Heart left ventricle (tissue), 16 donors: ENCODE data around the gene APEH. TPM values are rescaled to one million over a fixed set of nuclear protein-coding genes. Genes with fewer than 3 reads are reported as not detected.

Source experiments
- ATAC-seq, 4 donors: fragments of 200-7000 bp; cut with Tn5 transposase; one replicate each; pipeline ENCODE4 v1.9.1; 2020 to 2022; ENCODE audit warnings: moderate library complexity in 4 of 4, mild to moderate bottlenecking in 3 of 4, moderate number of reproducible peaks in 1 of 4
- DNase-seq, 5 donors: peaks; one replicate each; pipeline ENCODE4 v3.0.0-alpha.2; 2020
- H3K27ac ChIP-seq, 12 donors: fragments of 200-600 bp; sonication (generic) in 4 of 12; one replicate each; pipeline versions ENCODE4 v1.5.0 to v1.8.0; 2016 to 2022; ENCODE audit warnings: mild to moderate bottlenecking in 2 of 12
- H3K27me3 ChIP-seq, 9 donors: fragments of 200-600 bp; sonication (generic) in 2 of 9; one replicate each; pipeline versions ENCODE4 v1.5.1 to v1.8.0; 2016 to 2022; ENCODE audit warnings: mild to moderate bottlenecking in 3 of 9
- H3K36me3 ChIP-seq, 9 donors: fragments of 200-600 bp; sonication (generic) in 2 of 9; one replicate each; pipeline versions ENCODE4 v1.5.0 to v1.8.0; 2018 to 2022; ENCODE audit warnings: mild to moderate bottlenecking in 2 of 9
- H3K4me1 ChIP-seq, 12 donors: fragments of 200-600 bp; sonication (generic) in 4 of 12; one replicate each; pipeline versions ENCODE4 v1.5.0 to v1.8.0; 2016 to 2022; ENCODE audit warnings: mild to moderate bottlenecking in 3 of 12
- H3K4me3 ChIP-seq, 12 donors: fragments of 200-600 bp; sonication (generic) in 4 of 12; one replicate each; pipeline versions ENCODE4 v1.5.0 to v1.8.0; 2017 to 2022; ENCODE audit warnings: mild to moderate bottlenecking in 9 of 12, moderate library complexity in 4 of 12
- H3K9me3 ChIP-seq, 12 donors: fragments of 200-600 bp; sonication (generic) in 4 of 12; one replicate each; pipeline versions ENCODE4 v1.5.0 to v1.8.0; 2016 to 2022; ENCODE audit warnings: mild to moderate bottlenecking in 1 of 12
- POLR2A ChIP-seq, 2 donors: fragments of 450-650 bp; IDR thresholded peaks; one replicate each; pipeline ENCODE4 v1.6.1; 2017; ENCODE audit warnings: antibody characterized with exemption in 2 of 2, mild to moderate bottlenecking in 2 of 2, moderate library complexity in 2 of 2
- WGBS, 4 donors: extraction: QIAGEN DNeasy Blood & Tissue Kit in 2 of 4; methylation state at CpG; one replicate each; pipeline versions ENCODE4 v1.1.5 to v1.1.7; 2013 to 2018; 5-methylcytosine and 5-hydroxymethylcytosine counted together
- intact Hi-C, 10 donors: fragments of 100-400 bp; cut with DNase I; formaldehyde crosslinking; loops; one replicate each; pipeline versions ENCODE4 v1.11.1 to v1.14.2; 2022
- polyA plus RNA-seq, 2 donors: library from polyadenylated mRNA; stranded (reverse); fragments of 200-250 nt; gene quantifications; one replicate each; pipeline ENCODE4 v1.2.3, GENCODE V29; 2013
- total RNA-seq, 9 donors: library from RNA; depleted of rRNA in 2 of 9; stranded (reverse); fragments of >200 nt in 2 of 9; fragmentation: NEBNext Ultra II Directional in 3 of 9; extraction: Animal tissue kit (Norgen Biotek cat#: 25700) in 3 of 9; gene quantifications; one replicate each; pipeline versions ENCODE4 v1.1.0 to v1.2.4, GENCODE V29; 2016 to 2023
- TF ChIP-seq, protein P1 (sequence below), 12 donors: fragments of 200-600 bp; sonication (generic) in 4 of 12; IDR thresholded peaks; one replicate each; pipeline versions ENCODE4 v1.5.0 to v1.8.0; 2018 to 2022; ENCODE audit warnings: antibody characterized with exemption in 12 of 12, mild to moderate bottlenecking in 5 of 12
- donor health status: ischemic (EF 13 %, LVEDD 7.1; RV severe dilation, severe dysfunction).
- donor health status: healthy with polysubstance abuse.
- donor health status: DM: no; HTN: yes; CAD: no.
- donor health status: DM: no; HTN: no; CAD: no.
- donor health status: ischemic (EF 25% LVEDD 6.9; RV normal size, moderate dysfunction).
- donor health status: ischemic (EF 25% LVEDD 5.7; RV mildly dilated, moderate dysfunction).
- donor health status: healthy.
- donor health status: DM: yes; HTN: yes; CAD: no.
- donor health status: ischemic (EF 35%, LVEDD 5.7; RV mildly dilated, moderate dysfunction).
- donor health status: nonischemic (EF 11% LVEDD 7.7; RV severe dilation, severe dysfunction).
- donor health status: DM: yes; HTN: yes; CAD: no.
- donor health status: PGD.
- donor health status: ischemic (EF 29% LVEDD 5.4; RV normal size, mild dysfunction).
- donor health status: nonischemic (EF 23%, LVEDD 6.1; RV moderate dilation, normal function).

APEH gene
- total and polyA plus RNA-seq, 11 donors: 18.3 to 136 (median 102) TPM

DNA sequence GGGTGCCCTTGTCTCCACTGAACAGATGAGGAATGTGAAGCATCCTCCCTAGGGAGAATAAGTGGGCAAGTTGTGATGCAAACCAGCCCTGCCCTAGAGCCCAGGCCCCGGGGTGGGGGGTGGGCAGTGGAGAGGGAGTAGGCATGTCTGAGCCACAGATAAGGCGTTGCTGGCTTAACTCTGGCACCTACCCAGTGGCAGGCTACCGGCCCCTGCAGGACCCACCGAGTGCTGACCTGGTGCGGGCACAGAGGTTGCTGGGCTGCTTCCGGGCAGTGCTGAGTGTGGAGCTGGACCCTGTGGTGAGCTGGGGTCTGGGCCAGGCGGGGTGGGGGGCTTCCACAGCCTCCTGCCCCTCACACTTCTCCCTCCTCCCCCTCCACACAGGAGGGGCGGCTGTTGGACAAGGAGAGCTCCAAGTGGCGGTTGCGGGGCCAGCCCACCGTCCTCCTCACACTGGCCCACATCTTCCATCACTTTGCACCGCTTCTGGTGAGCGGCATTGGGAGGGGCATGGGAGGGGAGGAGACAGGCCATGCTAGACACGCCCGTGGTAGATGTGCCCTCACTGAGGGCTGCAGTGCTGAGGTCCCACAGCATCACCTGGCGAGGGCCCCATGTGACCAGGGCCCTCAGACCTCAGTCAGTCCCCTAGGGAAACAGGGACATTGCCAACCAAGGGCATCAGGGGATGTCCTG lies 25.3 kb downstream of the APEH start:
- H3K9me3 ChIP-seq: no peaks in the 10 kb centered on the region
- WGBS, 4 donors: 54 to 75% (median 71%) methylated on average over 12 to 16 of the region's 16 CpGs
- peak overlapping the region in 6 of 12 donors; percentile 4 to 67 (median 56) for H3K27ac ChIP-seq
- no peak for TF ChIP-seq POLR2A (IDR thresholded peaks at IDR 0.05)
- TF ChIP-seq, protein P1, sequence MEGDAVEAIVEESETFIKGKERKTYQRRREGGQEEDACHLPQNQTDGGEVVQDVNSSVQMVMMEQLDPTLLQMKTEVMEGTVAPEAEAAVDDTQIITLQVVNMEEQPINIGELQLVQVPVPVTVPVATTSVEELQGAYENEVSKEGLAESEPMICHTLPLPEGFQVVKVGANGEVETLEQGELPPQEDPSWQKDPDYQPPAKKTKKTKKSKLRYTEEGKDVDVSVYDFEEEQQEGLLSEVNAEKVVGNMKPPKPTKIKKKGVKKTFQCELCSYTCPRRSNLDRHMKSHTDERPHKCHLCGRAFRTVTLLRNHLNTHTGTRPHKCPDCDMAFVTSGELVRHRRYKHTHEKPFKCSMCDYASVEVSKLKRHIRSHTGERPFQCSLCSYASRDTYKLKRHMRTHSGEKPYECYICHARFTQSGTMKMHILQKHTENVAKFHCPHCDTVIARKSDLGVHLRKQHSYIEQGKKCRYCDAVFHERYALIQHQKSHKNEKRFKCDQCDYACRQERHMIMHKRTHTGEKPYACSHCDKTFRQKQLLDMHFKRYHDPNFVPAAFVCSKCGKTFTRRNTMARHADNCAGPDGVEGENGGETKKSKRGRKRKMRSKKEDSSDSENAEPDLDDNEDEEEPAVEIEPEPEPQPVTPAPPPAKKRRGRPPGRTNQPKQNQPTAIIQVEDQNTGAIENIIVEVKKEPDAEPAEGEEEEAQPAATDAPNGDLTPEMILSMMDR (IDR thresholded peaks at IDR 0.05): no peak
- peaks cover 0 to 66% (median 38%) of the 10 kb centered on the region in 9 donors for H3K36me3 ChIP-seq
- DNase-seq (peak in 2 of 5 donors; percentile 45 to 52), ATAC-seq (peak; percentile 5 to 55 (median 16))
- peaks cover 0 to 33% (median 5%) of the 10 kb centered on the region in 12 donors for H3K4me1 ChIP-seq
- intact Hi-C loops: no loop called here
- H3K27me3 ChIP-seq: no peaks in the 10 kb centered on the region
- H3K4me3 ChIP-seq: no peak overlapping the region

DNA sequence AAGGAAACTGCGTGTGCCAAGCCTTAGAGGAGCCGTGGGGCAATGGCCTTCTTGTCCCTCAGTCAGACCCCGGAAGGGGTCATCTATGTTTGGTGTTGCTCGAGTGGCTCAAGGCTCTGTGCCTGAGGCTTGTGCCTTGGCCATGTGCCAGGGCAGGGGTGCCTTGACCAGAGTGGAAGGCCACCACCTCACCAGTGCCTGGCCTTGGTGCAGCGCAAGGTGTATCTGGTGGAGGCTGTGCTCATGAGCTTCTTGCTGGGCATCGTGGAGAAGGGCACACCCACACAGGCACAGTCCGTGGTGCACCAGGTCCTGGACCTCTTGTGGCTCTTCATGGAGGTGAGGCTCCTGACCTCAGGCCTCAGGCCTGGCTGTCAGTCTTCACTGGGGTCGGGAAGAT lies 25.9 kb downstream of the APEH start:
- no peaks in the 10 kb centered on the region for H3K9me3 ChIP-seq
- DNase-seq: no peak
- H3K27me3 ChIP-seq: no peaks in the 10 kb centered on the region
- H3K36me3 ChIP-seq: peaks cover 0 to 72% (median 43%) of the 10 kb centered on the region in 9 donors
- H3K27ac ChIP-seq: peak overlapping the region in 2 of 12 donors; percentile 4 to 67
- no peak for ATAC-seq
- H3K4me3 ChIP-seq: no peak overlapping the region
- 71 to 77% (median 76%) methylated on average over 4 to 8 of the region's 8 CpGs for WGBS, 4 donors
- intact Hi-C loops: loop anchor here in 5 of 10 donors (5.0 to 10.0 kb wide), 7 partner anchors 137 to 215 kb away; partner anchors contain the start of gene MST1R (in 2 of the 5)
- peaks cover 0 to 30% (median 5%) of the 10 kb centered on the region in 12 donors for H3K4me1 ChIP-seq
- TF ChIP-seq, protein P1 (IDR thresholded peaks at IDR 0.05): no peak
- no peak for TF ChIP-seq POLR2A (IDR thresholded peaks at IDR 0.05)

DNA sequence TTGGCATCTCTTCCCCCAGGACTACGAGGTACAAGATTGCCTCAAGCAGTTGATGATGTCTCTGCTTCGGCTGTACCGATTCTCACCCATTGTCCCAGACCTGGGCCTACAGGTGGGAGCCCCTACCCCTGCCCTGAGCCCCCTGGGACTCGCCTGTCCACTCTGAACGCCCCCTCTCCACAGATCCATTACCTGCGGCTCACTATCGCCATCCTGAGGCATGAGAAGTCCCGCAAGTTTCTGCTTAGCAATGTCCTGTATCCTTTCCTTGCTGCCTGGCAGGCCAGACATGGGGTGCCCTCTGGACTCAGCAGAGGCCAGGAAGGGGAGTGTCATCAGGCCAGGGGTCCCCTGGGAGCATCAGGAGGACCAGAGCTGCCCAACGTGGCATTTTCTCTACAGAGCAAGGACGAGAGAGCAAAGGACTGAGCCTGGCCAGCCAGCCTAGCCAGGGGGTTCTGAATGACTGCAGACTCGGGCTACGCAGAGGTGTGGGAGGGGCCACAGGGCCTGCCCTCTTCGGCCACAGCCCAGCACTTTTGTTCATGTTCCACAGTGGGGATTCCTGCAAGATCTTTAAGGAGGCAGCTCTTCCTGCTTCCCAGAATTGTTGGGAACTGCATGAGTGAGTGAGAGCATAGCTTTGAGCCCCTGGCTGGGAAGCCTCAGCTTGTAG lies 26.4 kb downstream of the APEH start:
- no peaks in the 10 kb centered on the region for H3K27me3 ChIP-seq
- H3K9me3 ChIP-seq: no peaks in the 10 kb centered on the region
- WGBS, 4 donors: 63 to 84% (median 83%) methylated on average over 7 to 13 of the region's 13 CpGs
- no peak for DNase-seq
- H3K4me3 ChIP-seq: no peak overlapping the region
- no peak for TF ChIP-seq POLR2A (IDR thresholded peaks at IDR 0.05)
- TF ChIP-seq, protein P1 (IDR thresholded peaks at IDR 0.05): no peak
- no peak for ATAC-seq
- peaks cover 0 to 24% (median 5%) of the 10 kb centered on the region in 12 donors for H3K4me1 ChIP-seq
- intact Hi-C loops: loop anchor here in 5 of 10 donors (5.0 to 10.0 kb wide), 7 partner anchors 137 to 214 kb away; partner anchors contain the start of gene MST1R (in 2 of the 5)
- peaks cover 0 to 78% (median 49%) of the 10 kb centered on the region in 9 donors for H3K36me3 ChIP-seq
- no peak overlapping the region for H3K27ac ChIP-seq
